Measurements from ENCODE around the gene DDX11.
A peak's percentile ranks its signal among the peaks of the same experiment; 100 is the strongest.
"Not testable (repeated sequence)": the region's sequence is repeated elsewhere in the genome, so short reads cannot be mapped to it uniquely, and the experiment has no call there.

DDX11 gene

GRCh38 chr12:31070971-31071740 lies 2.5 kb upstream of the DDX11 start:
- not testable (repeated sequence) for DNase-seq

GRCh38 chr12:31072962-31073361 lies 698 bp upstream of the DDX11 start:
- not testable (repeated sequence) for DNase-seq

GRCh38 chr12:31074333-31074874 lies 744 bp downstream of the DDX11 start:
- peak; percentile 47 for DNase-seq

GRCh38 chr12:31076150-31076549 lies 2.5 kb downstream of the DDX11 start:
- not testable (repeated sequence) for DNase-seq

GRCh38 chr12:31077095-31077494 lies 3.4 kb downstream of the DDX11 start:
- DNase-seq, result not testable (repeated sequence)

GRCh38 chr12:31077998-31078397 lies 4.3 kb downstream of the DDX11 start:
- DNase-seq, result not testable (repeated sequence)

- DNase-seq, result not testable (repeated sequence)
Observed at GRCh38 chr12:31079421-31079820, 5.8 kb downstream of the DDX11 start.

GRCh38 chr12:31080221-31080620 lies 6.6 kb downstream of the DDX11 start:
- not testable (repeated sequence) for DNase-seq

- DNase-seq, result not testable (repeated sequence)
Observed at GRCh38 chr12:31081274-31081673, 7.6 kb downstream of the DDX11 start.

GRCh38 chr12:31084241-31084640 lies 10.6 kb downstream of the DDX11 start:
- DNase-seq, result not testable (repeated sequence)

- not testable (repeated sequence) for DNase-seq
Observed at GRCh38 chr12:31086032-31086431, 12.4 kb downstream of the DDX11 start.

- DNase-seq, result not testable (repeated sequence)
Observed at GRCh38 chr12:31087486-31087885, 13.8 kb downstream of the DDX11 start.

- not testable (repeated sequence) for DNase-seq
Observed at GRCh38 chr12:31087956-31088355, 14.3 kb downstream of the DDX11 start.

- no peak for DNase-seq
Observed at GRCh38 chr12:31089072-31089471, 15.4 kb downstream of the DDX11 start.

GRCh38 chr12:31091629-31092028 lies 18.0 kb downstream of the DDX11 start:
- not testable (repeated sequence) for DNase-seq

- not testable (repeated sequence) for DNase-seq
Observed at GRCh38 chr12:31092718-31093117, 19.1 kb downstream of the DDX11 start.

GRCh38 chr12:31095080-31095860 lies 21.6 kb downstream of the DDX11 start:
- not testable (repeated sequence) for DNase-seq

GRCh38 chr12:31096251-31097065 lies 22.8 kb downstream of the DDX11 start:
- not testable (repeated sequence) for DNase-seq

GRCh38 chr12:31097819-31098218 lies 24.2 kb downstream of the DDX11 start:
- DNase-seq, result not testable (repeated sequence)

GRCh38 chr12:31098363-31098762 lies 24.7 kb downstream of the DDX11 start:
- not testable (repeated sequence) for DNase-seq

- DNase-seq, result not testable (repeated sequence)
Observed at GRCh38 chr12:31098771-31099170, 25.1 kb downstream of the DDX11 start.

GRCh38 chr12:31099434-31099833 lies 25.8 kb downstream of the DDX11 start:
- not testable (repeated sequence) for DNase-seq

All from activated CD4-positive, CD25-positive, alpha-beta regulatory T cell treated with anti-CD3 and anti-CD28 coated beads, Interleukin-2, amount 50 U/mL, for 72 hours (primary cell).